CD4-positive, alpha-beta T cell treated with Interferon alpha-2 for 1 hour (primary cell): ENCODE measurements around the gene MDFIC2.
"Not testable (repeated sequence)": the region's sequence is repeated elsewhere in the genome, so short reads cannot be mapped to it uniquely, and the experiment has no call there.

ENCODE experiments used
- DNase-seq, 2 donors: peaks; one replicate each; pipeline ENCODE4 v3.0.0-alpha.2; 2020 to 2022

Gene MDFIC2

GRCh38 chr3:70256566-70256965 is 55.9 kb downstream of the MDFIC2 start:
- DNase-seq = no peak

- no peak for DNase-seq
Observed at GRCh38 chr3:70250492-70250891, 61.9 kb downstream of the MDFIC2 start.

GRCh38 chr3:70249509-70250160 is 62.8 kb downstream of the MDFIC2 start:
- no peak for DNase-seq

GRCh38 chr3:70248856-70249255 is 63.6 kb downstream of the MDFIC2 start:
- DNase-seq = no peak

- DNase-seq = no peak
Observed at GRCh38 chr3:70247955-70248354, 64.5 kb downstream of the MDFIC2 start.

- DNase-seq = no peak
Observed at GRCh38 chr3:70245746-70246525, 66.5 kb downstream of the MDFIC2 start.

GRCh38 chr3:70244422-70244821 is 68.0 kb downstream of the MDFIC2 start:
- no peak for DNase-seq

- no peak for DNase-seq
Observed at GRCh38 chr3:70242297-70242882, 70.0 kb downstream of the MDFIC2 start.

- no peak for DNase-seq
Observed at GRCh38 chr3:70233812-70234211, 78.6 kb downstream of the MDFIC2 start.

- no peak for DNase-seq
Observed at GRCh38 chr3:70233112-70233511, 79.3 kb downstream of the MDFIC2 start.

GRCh38 chr3:70231266-70231701 is 81.2 kb downstream of the MDFIC2 start:
- DNase-seq = no peak

- DNase-seq = no peak
Observed at GRCh38 chr3:70227437-70227836, 85.0 kb downstream of the MDFIC2 start.

GRCh38 chr3:70225146-70225545 is 87.3 kb downstream of the MDFIC2 start:
- DNase-seq = no peak

GRCh38 chr3:70224337-70224736 is 88.1 kb downstream of the MDFIC2 start:
- DNase-seq = no peak

GRCh38 chr3:70218471-70218870 is 94.0 kb downstream of the MDFIC2 start:
- DNase-seq = no peak

- DNase-seq = not testable (repeated sequence)
Observed at GRCh38 chr3:70211274-70211673, 101.2 kb downstream of the MDFIC2 start.

GRCh38 chr3:70201975-70202374 is 110.5 kb downstream of the MDFIC2 start:
- no peak for DNase-seq

GRCh38 chr3:70189884-70190473 is 122.5 kb downstream of the MDFIC2 start:
- no peak for DNase-seq

- no peak for DNase-seq
Observed at GRCh38 chr3:70186221-70186620, 126.2 kb downstream of the MDFIC2 start.

GRCh38 chr3:70185661-70186060 is 126.8 kb downstream of the MDFIC2 start:
- no peak for DNase-seq

GRCh38 chr3:70183781-70184504 is 128.5 kb downstream of the MDFIC2 start:
- no peak for DNase-seq

- no peak for DNase-seq
Observed at GRCh38 chr3:70182166-70182565, 130.3 kb downstream of the MDFIC2 start.

GRCh38 chr3:70180664-70181063 is 131.8 kb downstream of the MDFIC2 start:
- DNase-seq = no peak
